Activated B cell treated with CpG ODN at 0.5 μM for 24 hours (primary cell): ENCODE measurements around the gene PTTG2. TPM values are rescaled to one million over a fixed set of nuclear protein-coding genes. Genes with fewer than 3 reads are reported as not detected.
"Not testable (repeated sequence)": the region's sequence is repeated elsewhere in the genome, so short reads cannot be mapped to it uniquely, and the experiment has no call there.

ENCODE experiments used
- ATAC-seq: fragments of 200-7000 bp; cut with Tn5 transposase; one replicate; pipeline ENCODE4 v1.10.0; 2021; ENCODE audit warnings: low read depth, mild to moderate bottlenecking, moderate library complexity
- CTCF ChIA-PET: fragments of 350-600 bp; sonication (Branson Sonifier 250); formaldehyde crosslinking; loops from one replicate; lab custom pipeline; 2021; ENCODE audit warnings: antibody characterized with exemption; lab: Charles Lee
- POLR2A ChIA-PET: fragments of 350-600 bp; sonication (Branson Sonifier 250); formaldehyde crosslinking; loops from one replicate; lab custom pipeline; 2021; ENCODE audit warnings: antibody characterized with exemption; lab: Charles Lee
- DNase-seq: peaks from one replicate; pipeline ENCODE4 v3.0.0; 2022
- H3K27ac Mint-ChIP-seq: one replicate; pipeline ENCODE4 v1.8.0; 2020; ENCODE audit warnings: mixed read lengths
- H3K27me3 Mint-ChIP-seq: one replicate; pipeline ENCODE4 v1.8.0; 2021; ENCODE audit warnings: mixed read lengths
- H3K36me3 Mint-ChIP-seq: one replicate; pipeline ENCODE4 v1.8.0; 2021; ENCODE audit warnings: low read depth, mixed read lengths
- H3K4me1 Mint-ChIP-seq: one replicate; pipeline ENCODE4 v1.8.0; 2021; ENCODE audit warnings: mixed read lengths
- H3K4me3 Mint-ChIP-seq: one replicate; pipeline ENCODE4 v1.8.0; 2020; ENCODE audit warnings: mild to moderate bottlenecking, mixed read lengths
- H3K9me3 Mint-ChIP-seq: one replicate; pipeline ENCODE4 v1.8.0; 2020; ENCODE audit warnings: mixed read lengths
- CTCF ChIP-seq: fragments of 200-600 bp; IDR thresholded peaks from one replicate; pipeline ENCODE4 v1.8.0; 2022; ENCODE audit warnings: antibody characterized with exemption, mild to moderate bottlenecking
- intact Hi-C: fragments of 100-400 bp; cut with micrococcal nuclease; formaldehyde crosslinking; loops from one replicate; pipeline ENCODE4 v1.15.1; 2024
- total RNA-seq: library from RNA; stranded (reverse); gene quantifications from 2 replicates; pipeline ENCODE4 v1.2.3, GENCODE V29; 2022

The PTTG2 gene
- 1.9 and 2.2 TPM in 2 replicates for total RNA-seq

GRCh38 chr4:37960098-37960497, at the start of gene PTTG2:
Gene PTTG2 (plus strand): TSS chr4:37960398. CDS start chr4:37960435, 37 bp downstream.
- Mint-ChIP-seq H3K4me3 (no peak within 1 kb of the TSS), H3K36me3 (peaks cover 8% of the 10 kb centered on the region), H3K27me3 (no peaks in the 10 kb centered on the region), H3K4me1 (peaks cover 13% of the 10 kb centered on the region), H3K27ac (no peak within 1 kb of the TSS), H3K9me3 (no peaks in the 10 kb centered on the region)
- POLR2A ChIA-PET = no interaction called here
- no peak for TF ChIP-seq CTCF
- no peak for DNase-seq
- CTCF ChIA-PET = no interaction called here
- intact Hi-C loops = no loop called here
- ATAC-seq = no peak

GRCh38 chr4:37914539-37914938, 45.7 kb upstream of the PTTG2 start:
- intact Hi-C loops = no loop called here
- ATAC-seq (no peak), DNase-seq (no peak)
- Mint-ChIP-seq H3K4me1 (peaks cover 2% of the 10 kb centered on the region), H3K4me3 (no peak overlapping the region), H3K27ac (no peak overlapping the region), H3K36me3 (peaks cover 12% of the 10 kb centered on the region), H3K27me3 (no peaks in the 10 kb centered on the region), H3K9me3 (no peaks in the 10 kb centered on the region)
- ChIA-PET CTCF (no interaction called here), POLR2A (no interaction called here)
- no peak for TF ChIP-seq CTCF

- ATAC-seq (no peak), DNase-seq (no peak)
- intact Hi-C loops = no loop called here
- H3K4me1 Mint-ChIP-seq = peaks cover 6% of the 10 kb centered on the region
- H3K9me3 Mint-ChIP-seq = no peaks in the 10 kb centered on the region
- no peaks in the 10 kb centered on the region for H3K27me3 Mint-ChIP-seq
- peaks cover 21% of the 10 kb centered on the region for H3K36me3 Mint-ChIP-seq
- ChIA-PET POLR2A (no interaction called here), CTCF (no interaction called here)
- TF ChIP-seq CTCF = no peak
- no peak overlapping the region for H3K27ac Mint-ChIP-seq
- no peak overlapping the region for H3K4me3 Mint-ChIP-seq
These were observed 42.8 kb upstream of the PTTG2 start for GRCh38 chr4:37917388-37917787.

GRCh38 chr4:37918653-37919052, 41.5 kb upstream of the PTTG2 start:
- ATAC-seq (no peak), DNase-seq (no peak)
- TF ChIP-seq CTCF = no peak
- CTCF ChIA-PET = no interaction called here
- no peak overlapping the region for H3K27ac Mint-ChIP-seq
- H3K9me3 Mint-ChIP-seq = no peaks in the 10 kb centered on the region
- no peak overlapping the region for H3K4me3 Mint-ChIP-seq
- intact Hi-C loops = no loop called here
- no peaks in the 10 kb centered on the region for H3K27me3 Mint-ChIP-seq
- peaks cover 25% of the 10 kb centered on the region for H3K36me3 Mint-ChIP-seq
- POLR2A ChIA-PET = no interaction called here
- H3K4me1 Mint-ChIP-seq = peaks cover 6% of the 10 kb centered on the region

- DNase-seq = no peak
- no peak overlapping the region for H3K27ac Mint-ChIP-seq
- no peaks in the 10 kb centered on the region for H3K9me3 Mint-ChIP-seq
- no peak for ATAC-seq
- intact Hi-C loops = no loop called here
- H3K4me3 Mint-ChIP-seq = no peak overlapping the region
- peaks cover 10% of the 10 kb centered on the region for H3K4me1 Mint-ChIP-seq
- TF ChIP-seq CTCF = no peak
- POLR2A ChIA-PET = no interaction called here
- CTCF ChIA-PET = no interaction called here
- H3K36me3 Mint-ChIP-seq = peaks cover 29% of the 10 kb centered on the region
- no peaks in the 10 kb centered on the region for H3K27me3 Mint-ChIP-seq
These were observed 37.9 kb upstream of the PTTG2 start for GRCh38 chr4:37922328-37922727.

GRCh38 chr4:37923089-37923488, 37.1 kb upstream of the PTTG2 start:
- intact Hi-C loops, H3K27ac Mint-ChIP-seq, CTCF ChIA-PET, H3K4me3 Mint-ChIP-seq, POLR2A ChIA-PET, DNase-seq, ATAC-seq, H3K9me3 Mint-ChIP-seq, H3K27me3 Mint-ChIP-seq: not testable (repeated sequence)
- H3K36me3 Mint-ChIP-seq = peaks cover 26% of the 10 kb centered on the region
- H3K4me1 Mint-ChIP-seq = peaks cover 10% of the 10 kb centered on the region
